ENCODE results near the gene CLIC4. TPM values are rescaled to one million over a fixed set of nuclear protein-coding genes. Genes with fewer than 3 reads are reported as not detected.

CLIC4 gene
- total and polyA plus RNA-seq, 8 donors = 53.5 to 372 (median 110) TPM

DNA sequence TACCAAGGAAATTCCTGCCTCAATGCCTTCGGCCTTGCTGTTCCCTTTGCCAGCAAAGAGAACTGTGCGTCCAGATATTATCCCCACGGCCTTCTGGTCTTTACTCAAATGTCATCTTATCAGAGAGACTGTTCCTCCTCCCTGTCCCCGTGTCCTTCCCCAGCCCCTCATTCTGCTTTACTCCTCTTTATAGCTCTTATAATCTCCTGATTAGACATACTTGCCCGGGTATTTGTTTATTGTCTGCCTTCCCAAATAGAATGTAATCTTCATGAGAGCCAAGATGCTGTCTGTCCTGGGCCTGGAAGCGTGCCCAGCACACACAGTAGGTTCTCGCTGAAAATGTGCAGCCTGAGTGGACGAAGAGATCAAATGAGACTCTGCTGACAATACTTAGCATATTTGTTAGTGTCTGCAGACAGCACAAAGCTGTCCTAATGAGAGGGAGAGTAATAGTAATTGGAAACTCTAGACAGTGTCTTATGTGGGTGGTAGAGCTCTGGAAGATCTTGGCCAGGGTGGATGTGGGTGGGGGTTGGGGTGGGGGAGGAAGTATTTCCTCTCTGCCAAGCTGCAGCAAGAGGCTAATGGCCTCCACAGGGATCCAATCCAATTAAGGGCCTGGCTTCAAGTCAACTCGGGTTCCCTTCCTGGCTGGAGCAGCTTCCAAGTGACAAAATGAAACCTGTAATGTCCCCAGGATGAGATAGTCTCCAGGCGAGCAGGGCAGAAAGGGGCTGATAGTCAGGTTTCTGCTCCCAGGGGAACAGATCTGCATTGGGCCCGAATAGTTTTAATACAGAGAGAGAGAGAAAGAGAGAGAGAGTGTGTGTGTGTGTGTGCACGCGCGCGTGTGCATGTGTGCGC lies 9.5 kb upstream of the CLIC4 start:
- peak overlapping the region; percentile 24 to 70 (median 52) for H3K27ac ChIP-seq
- no peaks in the 10 kb centered on the region for H3K27me3 ChIP-seq
- peaks cover 8 to 29% (median 22%) of the 10 kb centered on the region in 4 donors for H3K4me1 ChIP-seq
- TF ChIP-seq POLR2A (IDR thresholded peaks at IDR 0.05) (no peak), EP300 (IDR thresholded peaks at IDR 0.05) (no peak), POLR2AphosphoS5 (IDR thresholded peaks at IDR 0.05) (no peak)
- TF ChIP-seq, protein P1, sequence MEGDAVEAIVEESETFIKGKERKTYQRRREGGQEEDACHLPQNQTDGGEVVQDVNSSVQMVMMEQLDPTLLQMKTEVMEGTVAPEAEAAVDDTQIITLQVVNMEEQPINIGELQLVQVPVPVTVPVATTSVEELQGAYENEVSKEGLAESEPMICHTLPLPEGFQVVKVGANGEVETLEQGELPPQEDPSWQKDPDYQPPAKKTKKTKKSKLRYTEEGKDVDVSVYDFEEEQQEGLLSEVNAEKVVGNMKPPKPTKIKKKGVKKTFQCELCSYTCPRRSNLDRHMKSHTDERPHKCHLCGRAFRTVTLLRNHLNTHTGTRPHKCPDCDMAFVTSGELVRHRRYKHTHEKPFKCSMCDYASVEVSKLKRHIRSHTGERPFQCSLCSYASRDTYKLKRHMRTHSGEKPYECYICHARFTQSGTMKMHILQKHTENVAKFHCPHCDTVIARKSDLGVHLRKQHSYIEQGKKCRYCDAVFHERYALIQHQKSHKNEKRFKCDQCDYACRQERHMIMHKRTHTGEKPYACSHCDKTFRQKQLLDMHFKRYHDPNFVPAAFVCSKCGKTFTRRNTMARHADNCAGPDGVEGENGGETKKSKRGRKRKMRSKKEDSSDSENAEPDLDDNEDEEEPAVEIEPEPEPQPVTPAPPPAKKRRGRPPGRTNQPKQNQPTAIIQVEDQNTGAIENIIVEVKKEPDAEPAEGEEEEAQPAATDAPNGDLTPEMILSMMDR (IDR thresholded peaks at IDR 0.05) = no peak
- H3K9me3 ChIP-seq = no peaks in the 10 kb centered on the region
- intact Hi-C loops (cut with DNase I; ENCODE audit: low total_unique reads) = no loop called here
- no peaks in the 10 kb centered on the region for H3K36me3 ChIP-seq
- H3K4me3 ChIP-seq = no peak overlapping the region
- DNase-seq = peak in 1 of 2 donors; percentile 81
- WGBS, 5 donors = 40 to 55% (median 46%) methylated on average over 16 of the region's 16 CpGs

DNA sequence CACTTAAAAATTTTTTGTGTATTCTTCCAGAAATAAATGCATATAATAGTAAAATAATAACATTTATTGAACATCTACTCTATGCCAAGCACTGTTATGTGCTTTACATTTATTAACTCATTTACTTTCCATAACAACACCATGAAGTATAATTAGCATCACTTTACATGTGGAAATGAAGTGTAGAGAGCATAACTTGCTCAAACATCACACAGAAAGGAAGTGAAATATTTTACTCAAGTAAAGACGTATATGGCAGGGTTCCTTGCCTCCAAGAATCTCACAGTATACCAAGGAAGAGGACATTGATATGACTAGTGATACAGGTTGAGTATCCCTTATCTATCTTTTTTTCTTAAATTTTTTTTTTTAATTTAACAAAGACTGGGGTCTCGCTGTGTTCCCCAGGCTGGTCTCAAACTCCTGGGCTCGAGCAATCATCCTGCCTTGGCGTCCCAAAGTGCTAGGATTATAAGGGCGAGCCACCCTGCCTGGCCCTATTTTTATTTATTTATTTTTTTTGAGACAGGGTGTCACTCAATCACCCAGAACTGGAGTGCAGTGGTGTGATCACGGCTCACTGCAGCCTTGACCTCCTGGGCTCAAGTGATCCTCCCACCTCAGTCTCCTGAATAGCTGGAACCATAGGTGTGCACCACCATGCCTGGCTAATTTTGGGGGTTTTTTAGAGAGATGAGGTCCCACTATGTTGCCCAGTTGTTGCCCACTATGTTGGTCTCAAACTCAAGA lies 7.7 kb upstream of the CLIC4 start:
- no peak overlapping the region for H3K4me3 ChIP-seq
- 82 to 93% (median 89%) methylated on average over 6 of the region's 6 CpGs for WGBS, 5 donors
- intact Hi-C loops (cut with DNase I; ENCODE audit: low total_unique reads) = no loop called here

DNA sequence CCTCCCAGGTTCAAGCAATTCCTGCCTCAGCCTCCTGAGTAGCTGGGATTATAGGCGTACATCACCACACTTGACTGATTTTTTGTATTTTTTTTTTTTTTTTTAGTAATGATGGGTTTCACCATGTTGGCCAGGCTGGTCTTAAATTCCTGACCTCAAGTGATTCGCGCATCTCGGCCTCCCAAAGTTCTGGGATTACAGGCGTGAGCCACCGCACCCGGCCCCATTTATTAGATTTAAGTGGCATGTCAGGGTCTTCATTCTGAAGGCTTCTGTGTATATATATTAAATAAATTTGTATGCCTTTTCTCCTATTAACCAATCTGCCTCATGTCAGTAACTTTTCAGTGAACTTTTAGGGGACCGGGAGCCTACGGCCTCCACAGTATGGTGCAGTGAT lies 6.0 kb upstream of the CLIC4 start:
- no peak for DNase-seq
- Histone ChIP-seq H3K36me3 (no peaks in the 10 kb centered on the region), H3K9me3 (no peaks in the 10 kb centered on the region), H3K27me3 (no peaks in the 10 kb centered on the region), H3K27ac (no peak overlapping the region), H3K4me1 (peaks cover 18 to 46% (median 28%) of the 10 kb centered on the region in 4 donors), H3K4me3 (no peak overlapping the region)
- intact Hi-C loops (cut with DNase I; ENCODE audit: low total_unique reads) = no loop called here
- WGBS, 5 donors = 96 to 99% (median 97%) methylated on average over 9 of the region's 9 CpGs
- TF ChIP-seq, protein P1 (IDR thresholded peaks at IDR 0.05) = no peak
- TF ChIP-seq POLR2A (IDR thresholded peaks at IDR 0.05) (no peak), POLR2AphosphoS5 (IDR thresholded peaks at IDR 0.05) (no peak)

More for the DNA sequence above, 7.7 kb upstream of the CLIC4 start:
- no peak for DNase-seq
- Histone ChIP-seq H3K4me1 (peaks cover 8 to 29% (median 17%) of the 10 kb centered on the region in 4 donors), H3K27ac (no peak overlapping the region), H3K9me3 (no peaks in the 10 kb centered on the region), H3K27me3 (no peaks in the 10 kb centered on the region), H3K36me3 (no peaks in the 10 kb centered on the region)
- TF ChIP-seq, protein P1 (IDR thresholded peaks at IDR 0.05) = no peak
- no peak for TF ChIP-seq EP300 (IDR thresholded peaks at IDR 0.05)
- TF ChIP-seq POLR2A (IDR thresholded peaks at IDR 0.05) = no peak
- no peak for TF ChIP-seq POLR2AphosphoS5 (IDR thresholded peaks at IDR 0.05)

DNA sequence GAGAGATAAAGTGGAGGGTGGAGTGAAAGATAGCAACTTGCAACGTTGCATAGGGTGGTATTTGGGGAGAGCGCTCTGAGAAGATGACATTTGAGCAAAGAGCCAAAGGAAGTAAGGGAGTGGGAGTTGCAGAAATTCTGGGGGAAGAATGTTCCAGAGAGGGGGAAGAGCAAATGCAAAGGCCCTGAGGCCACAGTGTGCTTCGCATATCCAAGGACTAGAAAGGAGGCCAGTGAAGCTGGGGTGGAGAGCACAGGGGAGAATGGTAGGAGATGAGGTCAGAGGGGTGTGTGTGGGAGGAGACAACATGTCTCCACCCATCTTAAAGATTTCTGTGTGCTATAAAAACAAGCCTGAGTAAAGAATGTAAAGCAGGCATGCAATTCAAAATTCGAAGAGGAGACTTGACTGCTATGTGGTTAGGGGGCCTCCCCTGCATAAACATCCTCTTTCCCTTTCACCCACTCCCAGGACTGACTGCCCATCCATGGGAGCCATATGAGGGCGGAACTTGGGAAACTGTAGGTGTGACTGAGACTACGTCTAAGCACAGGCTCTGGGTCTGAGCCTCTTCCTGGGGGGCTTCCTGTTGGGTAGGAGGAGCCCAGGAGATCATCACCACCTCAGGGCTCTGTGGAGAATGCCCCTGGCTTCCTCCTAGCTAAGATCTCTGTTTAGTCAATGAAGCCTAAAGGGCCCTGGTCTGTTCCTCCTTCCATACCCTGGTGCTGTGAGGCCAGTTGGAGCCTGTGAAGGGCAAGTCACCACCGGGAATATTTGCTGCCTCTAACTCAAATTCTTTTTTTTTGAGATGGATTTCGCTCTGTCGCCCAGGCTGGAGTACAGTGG lies 2.9 kb upstream of the CLIC4 start:
- intact Hi-C loops (cut with DNase I; ENCODE audit: low total_unique reads) = no loop called here
- peak; percentile 23 to 70 for DNase-seq
- no peaks in the 10 kb centered on the region for H3K9me3 ChIP-seq
- no peak overlapping the region for H3K4me3 ChIP-seq
- 69 to 74% (median 69%) methylated on average over 9 of the region's 9 CpGs for WGBS, 5 donors
- H3K4me1 ChIP-seq = peaks cover 11 to 34% (median 17%) of the 10 kb centered on the region in 4 donors
- TF ChIP-seq, protein P1 (IDR thresholded peaks at IDR 0.05) = no peak
- no peaks in the 10 kb centered on the region for H3K27me3 ChIP-seq
- no peaks in the 10 kb centered on the region for H3K36me3 ChIP-seq
- peak overlapping the region in 2 of 5 donors; percentile 99 for H3K27ac ChIP-seq
